ENCODE data around the gene PTPRB. TPM values are rescaled to one million over a fixed set of nuclear protein-coding genes. Genes with fewer than 3 reads are reported as not detected.

Gene PTPRB
- total and polyA plus RNA-seq, 3 donors from 2014 or later, result 5.3 to 10.9 (median 7.2) TPM

DNA sequence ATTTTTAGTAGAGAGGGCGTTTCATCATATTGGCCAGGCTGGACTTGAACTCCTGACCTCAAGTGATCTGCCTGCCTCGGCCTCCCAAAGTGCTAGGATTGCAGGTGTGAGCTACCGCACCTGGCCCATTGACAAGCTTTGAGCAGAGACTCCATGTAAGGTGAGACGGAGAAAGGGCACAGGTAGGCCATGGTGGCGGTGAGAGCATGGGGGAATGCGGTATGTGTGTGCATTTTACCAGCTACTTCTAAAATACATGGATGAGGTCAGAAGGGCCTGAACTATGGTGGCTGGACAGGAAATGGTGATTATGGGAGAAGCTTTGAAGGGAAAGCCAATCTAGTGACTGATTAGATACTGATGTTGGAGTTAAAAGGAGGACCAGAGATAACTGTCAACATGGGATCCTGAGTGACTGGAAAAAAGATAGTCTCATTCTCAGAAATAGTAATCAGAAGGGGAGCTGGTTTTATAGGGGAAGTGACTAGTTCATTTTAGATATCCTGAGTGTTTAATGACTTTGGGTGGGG lies 21.9 kb upstream of the PTPRB start:
- H3K27ac ChIP-seq, result no peak overlapping the region
- TF ChIP-seq, protein P1, sequence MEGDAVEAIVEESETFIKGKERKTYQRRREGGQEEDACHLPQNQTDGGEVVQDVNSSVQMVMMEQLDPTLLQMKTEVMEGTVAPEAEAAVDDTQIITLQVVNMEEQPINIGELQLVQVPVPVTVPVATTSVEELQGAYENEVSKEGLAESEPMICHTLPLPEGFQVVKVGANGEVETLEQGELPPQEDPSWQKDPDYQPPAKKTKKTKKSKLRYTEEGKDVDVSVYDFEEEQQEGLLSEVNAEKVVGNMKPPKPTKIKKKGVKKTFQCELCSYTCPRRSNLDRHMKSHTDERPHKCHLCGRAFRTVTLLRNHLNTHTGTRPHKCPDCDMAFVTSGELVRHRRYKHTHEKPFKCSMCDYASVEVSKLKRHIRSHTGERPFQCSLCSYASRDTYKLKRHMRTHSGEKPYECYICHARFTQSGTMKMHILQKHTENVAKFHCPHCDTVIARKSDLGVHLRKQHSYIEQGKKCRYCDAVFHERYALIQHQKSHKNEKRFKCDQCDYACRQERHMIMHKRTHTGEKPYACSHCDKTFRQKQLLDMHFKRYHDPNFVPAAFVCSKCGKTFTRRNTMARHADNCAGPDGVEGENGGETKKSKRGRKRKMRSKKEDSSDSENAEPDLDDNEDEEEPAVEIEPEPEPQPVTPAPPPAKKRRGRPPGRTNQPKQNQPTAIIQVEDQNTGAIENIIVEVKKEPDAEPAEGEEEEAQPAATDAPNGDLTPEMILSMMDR (IDR thresholded peaks at IDR 0.05), result no peak
- no peak for TF ChIP-seq POLR2A (IDR thresholded peaks at IDR 0.05)
- DNase-seq, result no peak
- no peak overlapping the region for H3K4me3 ChIP-seq
- no peaks in the 10 kb centered on the region for H3K9me3 ChIP-seq
- intact Hi-C loops (cut with DNase I; ENCODE audit: low total_unique reads), result no loop called here
- no peaks in the 10 kb centered on the region for H3K27me3 ChIP-seq
- no peaks in the 10 kb centered on the region for H3K4me1 ChIP-seq
- 95 to 98% methylated on average over 6 of the region's 6 CpGs for WGBS, 2 donors
- no peaks in the 10 kb centered on the region for H3K36me3 ChIP-seq (ENCODE audit: low read depth, missing control alignments)

DNA sequence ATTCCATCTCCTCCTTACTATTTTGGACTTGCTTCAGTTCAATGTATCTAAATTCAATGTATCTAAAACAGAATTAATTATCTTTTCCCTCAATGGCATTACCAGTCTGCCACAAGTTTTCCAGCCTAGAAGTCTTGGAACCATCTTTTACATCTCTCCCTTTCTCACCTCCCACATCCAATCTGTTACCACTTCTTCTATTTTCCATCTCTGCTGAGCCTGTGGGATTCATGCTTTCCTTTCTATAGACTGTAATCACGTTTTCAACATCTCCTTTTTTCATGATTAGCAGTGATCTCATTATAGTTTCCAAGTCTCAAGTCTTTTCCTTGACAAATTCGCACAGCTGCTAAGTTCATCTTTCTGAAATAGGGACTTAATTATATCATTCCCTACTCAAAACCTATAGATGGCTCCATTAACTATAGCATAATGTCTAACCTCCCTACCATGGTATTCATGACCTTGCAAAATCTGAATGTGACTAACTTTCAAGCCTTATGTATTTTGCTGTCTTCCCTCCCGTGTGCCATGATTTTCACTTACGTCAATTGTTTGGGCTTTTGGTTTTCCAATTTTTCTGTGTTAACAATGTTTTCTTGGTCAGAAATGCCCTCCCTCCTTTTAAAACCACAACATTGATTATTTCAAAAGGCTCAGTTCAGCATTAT lies 20.5 kb upstream of the PTPRB start:
- intact Hi-C loops (cut with DNase I; ENCODE audit: low total_unique reads), result no loop called here
- H3K9me3 ChIP-seq, result no peaks in the 10 kb centered on the region
- no peaks in the 10 kb centered on the region for H3K4me1 ChIP-seq
- no peak overlapping the region for H3K27ac ChIP-seq
- DNase-seq, result no peak
- no peak overlapping the region for H3K4me3 ChIP-seq
- no peak for TF ChIP-seq POLR2A (IDR thresholded peaks at IDR 0.05)
- TF ChIP-seq, protein P1 (IDR thresholded peaks at IDR 0.05), result no peak
- no peaks in the 10 kb centered on the region for H3K27me3 ChIP-seq
- H3K36me3 ChIP-seq (ENCODE audit: low read depth, missing control alignments), result no peaks in the 10 kb centered on the region
- 84 to 85% methylated on average over 4 of the region's 4 CpGs for WGBS, 2 donors

DNA sequence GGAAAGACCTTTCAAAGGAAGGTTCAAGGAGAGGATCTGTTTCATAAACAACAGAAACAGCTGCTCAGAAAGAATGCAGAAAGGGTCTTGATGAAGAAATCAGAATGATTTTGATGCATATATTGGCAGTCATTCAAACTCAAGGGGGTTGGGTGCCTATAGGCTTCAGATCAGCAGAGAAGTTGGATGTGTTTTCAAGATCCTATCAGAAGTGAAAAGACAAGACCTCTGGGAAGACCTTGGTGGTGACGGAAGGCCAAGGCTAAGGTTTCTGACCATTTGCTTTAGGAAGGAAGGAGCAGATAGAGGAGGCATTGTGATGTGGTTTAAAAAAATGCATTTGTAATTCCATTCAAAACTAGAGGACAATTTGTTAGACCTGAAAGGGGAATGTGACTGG lies 15.2 kb upstream of the PTPRB start:
- H3K4me3 ChIP-seq, result no peak overlapping the region
- H3K9me3 ChIP-seq, result no peaks in the 10 kb centered on the region
- no peaks in the 10 kb centered on the region for H3K27me3 ChIP-seq
- TF ChIP-seq, protein P1 (IDR thresholded peaks at IDR 0.05), result no peak
- no peak for TF ChIP-seq POLR2A (IDR thresholded peaks at IDR 0.05)
- no peaks in the 10 kb centered on the region for H3K36me3 ChIP-seq (ENCODE audit: low read depth, missing control alignments)
- no peak overlapping the region for H3K27ac ChIP-seq
- DNase-seq, result no peak
- intact Hi-C loops (cut with DNase I; ENCODE audit: low total_unique reads), result no loop called here
- no peaks in the 10 kb centered on the region for H3K4me1 ChIP-seq
- 62 to 69% methylated on average over 1 of the region's 1 CpG for WGBS, 2 donors

DNA sequence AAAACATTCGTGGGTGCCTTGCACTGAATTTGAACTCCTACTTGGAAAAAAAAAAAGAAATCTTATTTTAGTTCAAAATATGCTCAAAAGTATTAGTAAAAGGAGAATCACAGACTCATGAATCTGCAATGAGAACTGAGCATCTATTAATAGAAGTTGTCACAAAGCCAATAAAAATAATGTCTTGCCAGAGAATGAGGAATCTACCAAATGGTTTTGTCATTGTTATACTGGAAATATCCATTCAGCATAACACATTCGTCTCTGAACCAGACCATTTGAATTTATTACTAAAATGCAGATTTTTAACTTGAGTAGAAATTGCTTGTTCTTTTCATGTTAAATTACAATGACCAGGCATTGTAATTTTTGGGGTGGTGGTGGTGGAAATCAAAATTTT lies 11.6 kb upstream of the PTPRB start:
- intact Hi-C loops (cut with DNase I; ENCODE audit: low total_unique reads), result no loop called here
- Histone ChIP-seq H3K27ac (no peak overlapping the region), H3K4me3 (no peak overlapping the region), H3K9me3 (no peaks in the 10 kb centered on the region), H3K27me3 (no peaks in the 10 kb centered on the region), H3K4me1 (no peaks in the 10 kb centered on the region), H3K36me3 (ENCODE audit: low read depth, missing control alignments) (no peaks in the 10 kb centered on the region)
- TF ChIP-seq, protein P1 (IDR thresholded peaks at IDR 0.05), result no peak
- no peak for TF ChIP-seq POLR2A (IDR thresholded peaks at IDR 0.05)
- WGBS, 2 donors, result 42 to 61% methylated on average over 2 of the region's 2 CpGs
- no peak for DNase-seq

DNA sequence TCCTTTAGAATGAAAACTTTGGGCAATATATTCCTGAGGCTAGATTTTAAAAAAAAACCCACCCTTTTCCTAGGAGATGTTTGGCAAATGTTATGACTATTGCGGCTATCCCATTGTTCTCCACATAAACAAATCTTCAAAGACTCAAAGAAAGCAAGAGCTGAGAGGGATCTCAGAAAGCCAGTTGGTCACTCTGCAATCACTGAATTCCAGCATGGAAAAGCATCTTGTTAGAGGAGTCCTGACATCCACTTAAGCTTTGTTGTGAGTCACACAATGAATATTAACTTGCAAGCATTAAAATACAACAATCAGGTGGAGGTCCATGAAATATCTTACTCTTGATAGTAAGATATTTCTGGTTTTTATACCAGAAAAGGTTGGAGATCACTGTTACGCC lies 11.0 kb upstream of the PTPRB start:
- intact Hi-C loops (cut with DNase I; ENCODE audit: low total_unique reads), result no loop called here
- no peak for DNase-seq
- Histone ChIP-seq H3K36me3 (ENCODE audit: low read depth, missing control alignments) (no peaks in the 10 kb centered on the region), H3K4me1 (no peaks in the 10 kb centered on the region), H3K27me3 (no peaks in the 10 kb centered on the region), H3K27ac (no peak overlapping the region), H3K4me3 (no peak overlapping the region), H3K9me3 (no peaks in the 10 kb centered on the region)
- TF ChIP-seq, protein P1 (IDR thresholded peaks at IDR 0.05), result no peak
- no peak for TF ChIP-seq POLR2A (IDR thresholded peaks at IDR 0.05)
- WGBS, 2 donors, result 83 to 92% methylated on average over 2 of the region's 2 CpGs

Data from testis (tissue), 3 donors.